ENCODE results near the gene NCK2. TPM values are rescaled to one million over a fixed set of nuclear protein-coding genes. Genes with fewer than 3 reads are reported as not detected.

Gene NCK2
- total RNA-seq, 1 experiment from 2014 or later: 75.4 TPM

- TF ChIP-seq ARID4B (CRISPR knock-in tag; IDR thresholded peaks at IDR 0.05; ENCODE audit: borderline replicate concordance) (no peak), ZNF138 (CRISPR knock-in tag; conservative IDR thresholded peaks at IDR 0.05) (no peak), FOXP1 (CRISPR knock-in tag; IDR thresholded peaks at IDR 0.05; ENCODE audit: borderline replicate concordance) (no peak), RELA (CRISPR knock-in tag; IDR thresholded peaks at IDR 0.05; ENCODE audit: borderline replicate concordance) (no peak), NFATC4 (CRISPR knock-in tag; IDR thresholded peaks at IDR 0.05) (no peak), HMGA2 (CRISPR knock-in tag; IDR thresholded peaks at IDR 0.05) (no peak)
- TF ChIP-seq, protein P1, sequence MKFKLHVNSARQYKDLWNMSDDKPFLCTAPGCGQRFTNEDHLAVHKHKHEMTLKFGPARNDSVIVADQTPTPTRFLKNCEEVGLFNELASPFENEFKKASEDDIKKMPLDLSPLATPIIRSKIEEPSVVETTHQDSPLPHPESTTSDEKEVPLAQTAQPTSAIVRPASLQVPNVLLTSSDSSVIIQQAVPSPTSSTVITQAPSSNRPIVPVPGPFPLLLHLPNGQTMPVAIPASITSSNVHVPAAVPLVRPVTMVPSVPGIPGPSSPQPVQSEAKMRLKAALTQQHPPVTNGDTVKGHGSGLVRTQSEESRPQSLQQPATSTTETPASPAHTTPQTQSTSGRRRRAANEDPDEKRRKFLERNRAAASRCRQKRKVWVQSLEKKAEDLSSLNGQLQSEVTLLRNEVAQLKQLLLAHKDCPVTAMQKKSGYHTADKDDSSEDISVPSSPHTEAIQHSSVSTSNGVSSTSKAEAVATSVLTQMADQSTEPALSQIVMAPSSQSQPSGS (CRISPR knock-in tag; IDR thresholded peaks at IDR 0.05; ENCODE audit: borderline replicate concordance, low read depth): no peak
- TF ChIP-seq, protein P2, sequence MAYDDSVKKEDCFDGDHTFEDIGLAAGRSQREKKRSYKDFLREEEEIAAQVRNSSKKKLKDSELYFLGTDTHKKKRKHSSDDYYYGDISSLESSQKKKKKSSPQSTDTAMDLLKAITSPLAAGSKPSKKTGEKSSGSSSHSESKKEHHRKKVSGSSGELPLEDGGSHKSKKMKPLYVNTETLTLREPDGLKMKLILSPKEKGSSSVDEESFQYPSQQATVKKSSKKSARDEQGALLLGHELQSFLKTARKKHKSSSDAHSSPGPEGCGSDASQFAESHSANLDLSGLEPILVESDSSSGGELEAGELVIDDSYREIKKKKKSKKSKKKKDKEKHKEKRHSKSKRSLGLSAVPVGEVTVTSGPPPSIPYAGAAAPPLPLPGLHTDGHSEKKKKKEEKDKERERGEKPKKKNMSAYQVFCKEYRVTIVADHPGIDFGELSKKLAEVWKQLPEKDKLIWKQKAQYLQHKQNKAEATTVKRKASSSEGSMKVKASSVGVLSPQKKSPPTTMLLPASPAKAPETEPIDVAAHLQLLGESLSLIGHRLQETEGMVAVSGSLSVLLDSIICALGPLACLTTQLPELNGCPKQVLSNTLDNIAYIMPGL (CRISPR knock-in tag; IDR thresholded peaks at IDR 0.05): no peak
Measured at GRCh38 chr2:105911425-105911824, 166.7 kb downstream of the NCK2 start (continued).

- CTCF ChIA-PET: no interaction called here
- Mint-ChIP-seq H3K36me3 (no peaks in the 10 kb centered on the region; the same call in 1 of the 2 replicates), H3K27ac (no peak overlapping the region), H3K4me1 (peaks cover 10% of the 10 kb centered on the region), H3K9me3 (peaks cover 20% of the 10 kb centered on the region), H3K4me3 (no peak overlapping the region), H3K27me3 (ENCODE audit: low read depth) (peaks cover 2% of the 10 kb centered on the region; the same call in 1 of the 2 replicates)
- ATAC-seq (no peak), DNase-seq (ENCODE audit: low spot score) (no peak)
- POLR2A ChIA-PET: no interaction called here
- no peak for TF ChIP-seq ELF4 (CRISPR knock-in tag; IDR thresholded peaks at IDR 0.05; ENCODE audit: low read depth)
- TF ChIP-seq, protein P3, sequence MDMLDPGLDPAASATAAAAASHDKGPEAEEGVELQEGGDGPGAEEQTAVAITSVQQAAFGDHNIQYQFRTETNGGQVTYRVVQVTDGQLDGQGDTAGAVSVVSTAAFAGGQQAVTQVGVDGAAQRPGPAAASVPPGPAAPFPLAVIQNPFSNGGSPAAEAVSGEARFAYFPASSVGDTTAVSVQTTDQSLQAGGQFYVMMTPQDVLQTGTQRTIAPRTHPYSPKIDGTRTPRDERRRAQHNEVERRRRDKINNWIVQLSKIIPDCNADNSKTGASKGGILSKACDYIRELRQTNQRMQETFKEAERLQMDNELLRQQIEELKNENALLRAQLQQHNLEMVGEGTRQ (CRISPR knock-in tag; IDR thresholded peaks at IDR 0.05): no peak
- TF ChIP-seq, protein P4, sequence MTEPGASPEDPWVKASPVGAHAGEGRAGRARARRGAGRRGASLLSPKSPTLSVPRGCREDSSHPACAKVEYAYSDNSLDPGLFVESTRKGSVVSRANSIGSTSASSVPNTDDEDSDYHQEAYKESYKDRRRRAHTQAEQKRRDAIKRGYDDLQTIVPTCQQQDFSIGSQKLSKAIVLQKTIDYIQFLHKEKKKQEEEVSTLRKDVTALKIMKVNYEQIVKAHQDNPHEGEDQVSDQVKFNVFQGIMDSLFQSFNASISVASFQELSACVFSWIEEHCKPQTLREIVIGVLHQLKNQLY (CRISPR knock-in tag; IDR thresholded peaks at IDR 0.05): no peak
- TF ChIP-seq, protein P5, sequence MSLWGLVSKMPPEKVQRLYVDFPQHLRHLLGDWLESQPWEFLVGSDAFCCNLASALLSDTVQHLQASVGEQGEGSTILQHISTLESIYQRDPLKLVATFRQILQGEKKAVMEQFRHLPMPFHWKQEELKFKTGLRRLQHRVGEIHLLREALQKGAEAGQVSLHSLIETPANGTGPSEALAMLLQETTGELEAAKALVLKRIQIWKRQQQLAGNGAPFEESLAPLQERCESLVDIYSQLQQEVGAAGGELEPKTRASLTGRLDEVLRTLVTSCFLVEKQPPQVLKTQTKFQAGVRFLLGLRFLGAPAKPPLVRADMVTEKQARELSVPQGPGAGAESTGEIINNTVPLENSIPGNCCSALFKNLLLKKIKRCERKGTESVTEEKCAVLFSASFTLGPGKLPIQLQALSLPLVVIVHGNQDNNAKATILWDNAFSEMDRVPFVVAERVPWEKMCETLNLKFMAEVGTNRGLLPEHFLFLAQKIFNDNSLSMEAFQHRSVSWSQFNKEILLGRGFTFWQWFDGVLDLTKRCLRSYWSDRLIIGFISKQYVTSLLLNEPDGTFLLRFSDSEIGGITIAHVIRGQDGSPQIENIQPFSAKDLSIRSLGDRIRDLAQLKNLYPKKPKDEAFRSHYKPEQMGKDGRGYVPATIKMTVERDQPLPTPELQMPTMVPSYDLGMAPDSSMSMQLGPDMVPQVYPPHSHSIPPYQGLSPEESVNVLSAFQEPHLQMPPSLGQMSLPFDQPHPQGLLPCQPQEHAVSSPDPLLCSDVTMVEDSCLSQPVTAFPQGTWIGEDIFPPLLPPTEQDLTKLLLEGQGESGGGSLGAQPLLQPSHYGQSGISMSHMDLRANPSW (CRISPR knock-in tag; conservative IDR thresholded peaks at IDR 0.05; ENCODE audit: low read depth): no peak
- TF ChIP-seq EMX1 (CRISPR knock-in tag; IDR thresholded peaks at IDR 0.05): no peak
- TF ChIP-seq, protein P6, sequence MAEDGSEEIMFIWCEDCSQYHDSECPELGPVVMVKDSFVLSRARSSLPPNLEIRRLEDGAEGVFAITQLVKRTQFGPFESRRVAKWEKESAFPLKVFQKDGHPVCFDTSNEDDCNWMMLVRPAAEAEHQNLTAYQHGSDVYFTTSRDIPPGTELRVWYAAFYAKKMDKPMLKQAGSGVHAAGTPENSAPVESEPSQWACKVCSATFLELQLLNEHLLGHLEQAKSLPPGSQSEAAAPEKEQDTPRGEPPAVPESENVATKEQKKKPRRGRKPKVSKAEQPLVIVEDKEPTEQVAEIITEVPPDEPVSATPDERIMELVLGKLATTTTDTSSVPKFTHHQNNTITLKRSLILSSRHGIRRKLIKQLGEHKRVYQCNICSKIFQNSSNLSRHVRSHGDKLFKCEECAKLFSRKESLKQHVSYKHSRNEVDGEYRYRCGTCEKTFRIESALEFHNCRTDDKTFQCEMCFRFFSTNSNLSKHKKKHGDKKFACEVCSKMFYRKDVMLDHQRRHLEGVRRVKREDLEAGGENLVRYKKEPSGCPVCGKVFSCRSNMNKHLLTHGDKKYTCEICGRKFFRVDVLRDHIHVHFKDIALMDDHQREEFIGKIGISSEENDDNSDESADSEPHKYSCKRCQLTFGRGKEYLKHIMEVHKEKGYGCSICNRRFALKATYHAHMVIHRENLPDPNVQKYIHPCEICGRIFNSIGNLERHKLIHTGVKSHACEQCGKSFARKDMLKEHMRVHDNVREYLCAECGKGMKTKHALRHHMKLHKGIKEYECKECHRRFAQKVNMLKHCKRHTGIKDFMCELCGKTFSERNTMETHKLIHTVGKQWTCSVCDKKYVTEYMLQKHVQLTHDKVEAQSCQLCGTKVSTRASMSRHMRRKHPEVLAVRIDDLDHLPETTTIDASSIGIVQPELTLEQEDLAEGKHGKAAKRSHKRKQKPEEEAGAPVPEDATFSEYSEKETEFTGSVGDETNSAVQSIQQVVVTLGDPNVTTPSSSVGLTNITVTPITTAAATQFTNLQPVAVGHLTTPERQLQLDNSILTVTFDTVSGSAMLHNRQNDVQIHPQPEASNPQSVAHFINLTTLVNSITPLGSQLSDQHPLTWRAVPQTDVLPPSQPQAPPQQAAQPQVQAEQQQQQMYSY (CRISPR knock-in tag; IDR thresholded peaks at IDR 0.05): no peak
- no peak for TF ChIP-seq MXD4 (CRISPR knock-in tag; IDR thresholded peaks at IDR 0.05; ENCODE audit: borderline replicate concordance)
- no peak for TF ChIP-seq FOXP1 (CRISPR knock-in tag; IDR thresholded peaks at IDR 0.05; ENCODE audit: borderline replicate concordance)
- TF ChIP-seq ZNF121 (CRISPR knock-in tag; IDR thresholded peaks at IDR 0.05): no peak
- no peak for TF ChIP-seq FOXJ3 (CRISPR knock-in tag; IDR thresholded peaks at IDR 0.05; ENCODE audit: borderline replicate concordance)
- TF ChIP-seq NFATC4 (CRISPR knock-in tag; IDR thresholded peaks at IDR 0.05): no peak
- TF ChIP-seq, protein P7, sequence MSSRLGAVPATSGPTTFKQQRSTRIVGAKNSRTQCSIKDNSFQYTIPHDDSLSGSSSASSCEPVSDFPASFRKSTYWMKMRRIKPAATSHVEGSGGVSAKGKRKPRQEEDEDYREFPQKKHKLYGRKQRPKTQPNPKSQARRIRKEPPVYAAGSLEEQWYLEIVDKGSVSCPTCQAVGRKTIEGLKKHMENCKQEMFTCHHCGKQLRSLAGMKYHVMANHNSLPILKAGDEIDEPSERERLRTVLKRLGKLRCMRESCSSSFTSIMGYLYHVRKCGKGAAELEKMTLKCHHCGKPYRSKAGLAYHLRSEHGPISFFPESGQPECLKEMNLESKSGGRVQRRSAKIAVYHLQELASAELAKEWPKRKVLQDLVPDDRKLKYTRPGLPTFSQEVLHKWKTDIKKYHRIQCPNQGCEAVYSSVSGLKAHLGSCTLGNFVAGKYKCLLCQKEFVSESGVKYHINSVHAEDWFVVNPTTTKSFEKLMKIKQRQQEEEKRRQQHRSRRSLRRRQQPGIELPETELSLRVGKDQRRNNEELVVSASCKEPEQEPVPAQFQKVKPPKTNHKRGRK (CRISPR knock-in tag; IDR thresholded peaks at IDR 0.05; ENCODE audit: borderline replicate concordance): no peak
Measured at GRCh38 chr2:105912081-105912480, 167.4 kb downstream of the NCK2 start.

Measured in WTC11 (cell line).